ENCODE results near the gene XK. TPM values are rescaled to one million over a fixed set of nuclear protein-coding genes. Genes with fewer than 3 reads are reported as not detected.
A peak's percentile ranks its signal among the peaks of the same experiment; 100 is the strongest.
"Not testable (repeated sequence)": the region's sequence is repeated elsewhere in the genome, so short reads cannot be mapped to it uniquely, and the experiment has no call there.

Gene XK
- total RNA-seq, 1 experiment from 2014 or later: 3.7 TPM

- intact Hi-C loops (cut with micrococcal nuclease; ENCODE audit: unreplicated experiment): loop anchor here (1.0 kb wide), 1 partner anchor 35 kb away; no protein-coding TSS in a partner anchor
- peaks cover 16% of the 10 kb centered on the region for H3F3A ChIP-seq (ENCODE audit: insufficient read depth, low read depth)
- no peaks in the 10 kb centered on the region for H3K9me2 ChIP-seq (ENCODE audit: insufficient read depth)
- no peak for DNase-seq
- no peak overlapping the region for H3K4me3 ChIP-seq
- POLR2A ChIA-PET (ENCODE audit: unreplicated experiment): no interaction called here
- CTCF ChIA-PET: no interaction called here
- H3K9me3 ChIP-seq (ENCODE audit: insufficient read depth, low read depth): no peaks in the 10 kb centered on the region
- H3K4me2 ChIP-seq: no peak overlapping the region
- TF ChIP-seq CTCF (conservative IDR thresholded peaks at IDR 0.05) (no peak), EZH2 (IDR thresholded peaks at IDR 0.05; ENCODE audit: low read depth) (no peak)
- H3K36me3 ChIP-seq (ENCODE audit: low read depth): no peaks in the 10 kb centered on the region
- BruUV-seq (replicated peaks): no TSS peak
- no peaks in the 10 kb centered on the region for H3K27me3 ChIP-seq (ENCODE audit: insufficient read depth, low read depth)
- H4K20me1 ChIP-seq (ENCODE audit: insufficient read depth): no peaks in the 10 kb centered on the region
- H3K4me1 ChIP-seq (replicated peaks; ENCODE audit: insufficient read depth): peaks cover 27% of the 10 kb centered on the region
- H2AFZ ChIP-seq: no peak overlapping the region
- H3K27ac ChIP-seq: no peak overlapping the region
- no peaks in the 10 kb centered on the region for H3K79me2 ChIP-seq (ENCODE audit: low read depth)
These were observed 43.7 kb upstream of the XK start for GRCh38 chrX:37641859-37642258.

GRCh38 chrX:37644381-37645305 lies 40.9 kb upstream of the XK start:
- H2AFZ ChIP-seq: 0 out of 2 replicates have a peak overlapping the region, but pooled peaks have one; percentile 9
- intact Hi-C loops (cut with micrococcal nuclease; ENCODE audit: unreplicated experiment): no loop called here
- H3K4me1 ChIP-seq (replicated peaks; ENCODE audit: insufficient read depth): peaks cover 27% of the 10 kb centered on the region
- peaks cover 16% of the 10 kb centered on the region for H3F3A ChIP-seq (ENCODE audit: insufficient read depth, low read depth)
- no peaks in the 10 kb centered on the region for H3K79me2 ChIP-seq (ENCODE audit: low read depth)
- DNase-seq: peak; percentile 33 to 80
- H3K27me3 ChIP-seq (ENCODE audit: insufficient read depth, low read depth): no peaks in the 10 kb centered on the region
- TF ChIP-seq CTCF (conservative IDR thresholded peaks at IDR 0.05) (no peak), EZH2 (IDR thresholded peaks at IDR 0.05; ENCODE audit: low read depth) (no peak)
- CTCF ChIA-PET: no interaction called here
- no peaks in the 10 kb centered on the region for H4K20me1 ChIP-seq (ENCODE audit: insufficient read depth)
- H3K36me3 ChIP-seq (ENCODE audit: low read depth): no peaks in the 10 kb centered on the region
- peak overlapping the region; percentile 74 for H3K4me2 ChIP-seq
- POLR2A ChIA-PET (ENCODE audit: unreplicated experiment): no interaction called here
- H3K9me2 ChIP-seq (ENCODE audit: insufficient read depth): no peaks in the 10 kb centered on the region
- H3K4me3 ChIP-seq: peak overlapping the region; percentile 42; the same call in 1 of the 2 replicates
- peak overlapping the region; percentile 85 for H3K27ac ChIP-seq
- no peaks in the 10 kb centered on the region for H3K9me3 ChIP-seq (ENCODE audit: insufficient read depth, low read depth)
- BruUV-seq (replicated peaks): no TSS peak

- Histone ChIP-seq H3K9me2 (ENCODE audit: insufficient read depth) (no peaks in the 10 kb centered on the region), H3K4me1 (replicated peaks; ENCODE audit: insufficient read depth) (peaks cover 27% of the 10 kb centered on the region), H3K4me3 (no peak overlapping the region), H3K36me3 (ENCODE audit: low read depth) (no peaks in the 10 kb centered on the region), H3K27ac (no peak overlapping the region), H3F3A (ENCODE audit: insufficient read depth, low read depth) (peaks cover 16% of the 10 kb centered on the region), H3K9me3 (ENCODE audit: insufficient read depth, low read depth) (no peaks in the 10 kb centered on the region), H3K4me2 (no peak overlapping the region), H2AFZ (no peak overlapping the region), H4K20me1 (ENCODE audit: insufficient read depth) (no peaks in the 10 kb centered on the region), H3K27me3 (ENCODE audit: insufficient read depth, low read depth) (no peaks in the 10 kb centered on the region), H3K79me2 (ENCODE audit: low read depth) (no peaks in the 10 kb centered on the region)
- ChIA-PET CTCF (no interaction called here), POLR2A (ENCODE audit: unreplicated experiment) (no interaction called here)
- no peak for DNase-seq
- intact Hi-C loops (cut with micrococcal nuclease; ENCODE audit: unreplicated experiment): no loop called here
- BruUV-seq (replicated peaks): no TSS peak
- TF ChIP-seq EZH2 (IDR thresholded peaks at IDR 0.05; ENCODE audit: low read depth): no peak
- peak; percentile 23; the same call in 1 of the 2 replicates for TF ChIP-seq CTCF (conservative IDR thresholded peaks at IDR 0.05)
These were observed 39.3 kb upstream of the XK start for GRCh38 chrX:37646254-37646653.

GRCh38 chrX:37650879-37651278 lies 34.7 kb upstream of the XK start:
- H3F3A ChIP-seq (ENCODE audit: insufficient read depth, low read depth); H3K4me1 ChIP-seq (replicated peaks; ENCODE audit: insufficient read depth); H2AFZ ChIP-seq; H3K27ac ChIP-seq; H3K4me2 ChIP-seq; intact Hi-C loops (cut with micrococcal nuclease; ENCODE audit: unreplicated experiment); DNase-seq; H3K27me3 ChIP-seq (ENCODE audit: insufficient read depth, low read depth); BruUV-seq (replicated peaks); H3K36me3 ChIP-seq (ENCODE audit: low read depth); H4K20me1 ChIP-seq (ENCODE audit: insufficient read depth); H3K79me2 ChIP-seq (ENCODE audit: low read depth); CTCF ChIA-PET; POLR2A ChIA-PET (ENCODE audit: unreplicated experiment); H3K4me3 ChIP-seq; H3K9me3 ChIP-seq (ENCODE audit: insufficient read depth, low read depth); H3K9me2 ChIP-seq (ENCODE audit: insufficient read depth): not testable (repeated sequence)

All from PC-9 (cell line).